Spleen (tissue), 11 donors: ENCODE results near the gene CCDC91. TPM values are rescaled to one million over a fixed set of nuclear protein-coding genes. Genes with fewer than 3 reads are reported as not detected.

Experiments used
- DNase-seq: peaks from one replicate; pipeline ENCODE4 v3.0.0-alpha.2; 2020
- H3K27ac ChIP-seq, 8 donors: fragments of 200-600 bp; sonication (generic) in 7 of 8; 1 replicate in 4 of 8; 2 replicates in 4 of 8; pipeline versions ENCODE4 v1.5.0 to v1.8.0; 2016 to 2021; ENCODE audit warnings: inconsistent platforms in 4 of 8, mild to moderate bottlenecking in 4 of 8, moderate library complexity in 1 of 8
- H3K27me3 ChIP-seq, 7 donors: fragments of 200-600 bp; sonication (generic) in 6 of 7; replicated peaks in 1 of 7; 1 replicate in 4 of 7; 2 replicates in 3 of 7; pipeline versions ENCODE4 v1.5.0 to v1.8.0; 2016 to 2021; ENCODE audit warnings: inconsistent platforms in 3 of 7, mild to moderate bottlenecking in 1 of 7
- H3K36me3 ChIP-seq, 6 donors: fragments of 200-600 bp; sonication (generic) in 5 of 6; 1 replicate in 4 of 6; 2 replicates in 2 of 6; pipeline versions ENCODE4 v1.5.0 to v1.8.0; 2016 to 2021; ENCODE audit warnings: inconsistent platforms in 2 of 6
- H3K4me1 ChIP-seq, 6 donors: fragments of 200-600 bp; sonication (generic) in 5 of 6; 1 replicate in 3 of 6; 2 replicates in 3 of 6; pipeline versions ENCODE4 v1.5.0 to v1.8.0; 2016 to 2021; ENCODE audit warnings: inconsistent platforms in 3 of 6
- H3K4me3 ChIP-seq, 8 donors: fragments of 200-600 bp; sonication (generic) in 7 of 8; 1 replicate in 4 of 8; 2 replicates in 4 of 8; pipeline versions ENCODE4 v1.5.0 to v1.8.0; 2016 to 2021; ENCODE audit warnings: inconsistent platforms in 4 of 8, mild to moderate bottlenecking in 4 of 8, moderate library complexity in 2 of 8
- H3K9me3 ChIP-seq, 8 donors: fragments of 200-600 bp; sonication (generic) in 7 of 8; 1 replicate in 4 of 8; 2 replicates in 4 of 8; pipeline versions ENCODE4 v1.5.0 to v1.8.0; 2016 to 2021; ENCODE audit warnings: inconsistent platforms in 4 of 8
- CTCF ChIP-seq, 11 experiments: fragments of 200-600 bp in 7 of 11; fragments of 450-650 bp in 4 of 11; sonication (generic) in 4 of 11; IDR thresholded peaks in 8 of 11; conservative IDR thresholded peaks in 3 of 11; 1 replicate in 7 of 11; 2 replicates in 4 of 11; pipeline versions ENCODE4 v1.4.0 to v1.8.0; 2016 to 2021; ENCODE audit warnings: antibody characterized with exemption in 11 of 11, inconsistent platforms in 4 of 11, mild to moderate bottlenecking in 1 of 11
- POLR2A ChIP-seq, 3 donors: fragments of 450-650 bp; IDR thresholded peaks; one replicate each; pipeline ENCODE4 v1.5.1; 2017; ENCODE audit warnings: antibody characterized with exemption in 3 of 3, mild to moderate bottlenecking in 1 of 3
- POLR2AphosphoS5 ChIP-seq, 3 donors: sonication (generic); formaldehyde crosslinking; IDR thresholded peaks; one replicate each; pipeline ENCODE4 v1.5.1; 2017; ENCODE audit warnings: antibody characterized with exemption in 3 of 3
- WGBS, 5 donors: extraction: QIAGEN DNeasy Blood & Tissue Kit in 3 of 5; methylation state at CpG; one replicate each; pipeline versions ENCODE4 v1.1.5 to v1.1.7; 2013 to 2018; 5-methylcytosine and 5-hydroxymethylcytosine counted together
- intact Hi-C: fragments of 100-400 bp; cut with DNase I; formaldehyde crosslinking; loops from one replicate; pipeline ENCODE4 v1.15.0; 2023; ENCODE audit warnings: low total_unique reads
- polyA plus RNA-seq, 3 donors: library from polyadenylated mRNA; stranded (reverse); fragments of 200-250 nt; gene quantifications; one replicate each; pipeline ENCODE4 v1.2.1, GENCODE V29; 2013
- total RNA-seq, 7 donors: library from RNA; depleted of rRNA in 3 of 7; stranded (reverse); fragments of >200 nt in 3 of 7; fragmentation: NEBNext Ultra II Directional in 4 of 7; extraction: Animal tissue kit (Norgen Biotek cat#: 25700) in 4 of 7; gene quantifications; one replicate each; pipeline versions ENCODE4 v1.1.0 to v1.2.1, GENCODE V29; 2016 to 2021
- donor health status: healthy with polysubstance abuse.
- donor health status: DM: no; HTN: no; CAD: no; lungs with moderate emphysema.
- donor health status: DM: no; HTN: no; CAD: no.
- donor health status: Bipolar disorder and iron deficiency.
- donor health status: healthy.
- donor health status: DM: no; HTN: no; CAD: no.
- donor health status: DM: yes; HTN: yes; CAD: no.

CCDC91 gene
- total and polyA plus RNA-seq, 10 donors: 12.8 to 65.9 (median 43.4) TPM

- no peak overlapping the region for H3K4me3 ChIP-seq
Observed at GRCh38 chr12:28513983-28514382, 323.7 kb downstream of the CCDC91 start.

GRCh38 chr12:28517101-28517500 is 326.8 kb downstream of the CCDC91 start:
- no peak overlapping the region for H3K4me3 ChIP-seq
- no peaks in the 10 kb centered on the region for H3K27me3 ChIP-seq
- no peak for DNase-seq
- 47 to 74% (median 62%) methylated on average over 1 of the region's 1 CpG for WGBS, 5 donors
- TF ChIP-seq POLR2AphosphoS5 (IDR thresholded peaks at IDR 0.05) (no peak), CTCF (IDR thresholded peaks at IDR 0.05 in 8 of 11, conservative IDR thresholded peaks at IDR 0.05 in 3 of 11) (no peak), POLR2A (IDR thresholded peaks at IDR 0.05) (no peak)
- intact Hi-C loops: no loop called here
- peaks cover 0 to 8% (median 0%) of the 10 kb centered on the region in 6 donors for H3K36me3 ChIP-seq
- H3K27ac ChIP-seq: no peak overlapping the region
- H3K9me3 ChIP-seq: peaks cover 0 to 54% (median 24%) of the 10 kb centered on the region in 8 donors
- H3K4me1 ChIP-seq: no peaks in the 10 kb centered on the region

More at GRCh38 chr12:28513983-28514382, 323.7 kb downstream of the CCDC91 start:
- intact Hi-C loops: no loop called here
- Histone ChIP-seq H3K9me3 (peaks cover 0 to 29% (median 12%) of the 10 kb centered on the region in 8 donors), H3K27me3 (no peaks in the 10 kb centered on the region), H3K27ac (no peak overlapping the region), H3K4me1 (no peaks in the 10 kb centered on the region), H3K36me3 (peaks cover 0 to 8% (median 0%) of the 10 kb centered on the region in 6 donors)
- no peak for TF ChIP-seq POLR2AphosphoS5 (IDR thresholded peaks at IDR 0.05)
- TF ChIP-seq POLR2A (IDR thresholded peaks at IDR 0.05): no peak
- TF ChIP-seq CTCF (IDR thresholded peaks at IDR 0.05 in 8 of 11, conservative IDR thresholded peaks at IDR 0.05 in 3 of 11): no peak
- 67 to 89% (median 78%) methylated on average over 1 of the region's 1 CpG for WGBS, 5 donors
- DNase-seq: no peak

GRCh38 chr12:28527631-28528249 is 337.5 kb downstream of the CCDC91 start:
- H3K9me3 ChIP-seq: peaks cover 0 to 41% (median 38%) of the 10 kb centered on the region in 8 donors
- peaks cover 0 to 4% (median 0%) of the 10 kb centered on the region in 6 donors for H3K36me3 ChIP-seq
- 91 to 100% (median 97%) methylated on average over 4 to 5 of the region's 5 CpGs for WGBS, 5 donors
- H3K27me3 ChIP-seq: no peaks in the 10 kb centered on the region
- H3K27ac ChIP-seq: no peak overlapping the region
- H3K4me1 ChIP-seq: no peaks in the 10 kb centered on the region
- intact Hi-C loops: no loop called here
- no peak for DNase-seq
- TF ChIP-seq POLR2A (IDR thresholded peaks at IDR 0.05): no peak
- no peak for TF ChIP-seq POLR2AphosphoS5 (IDR thresholded peaks at IDR 0.05)
- no peak for TF ChIP-seq CTCF (IDR thresholded peaks at IDR 0.05 in 8 of 11, conservative IDR thresholded peaks at IDR 0.05 in 3 of 11)
- H3K4me3 ChIP-seq: no peak overlapping the region

- H3K9me3 ChIP-seq: no peaks in the 10 kb centered on the region
- intact Hi-C loops: no loop called here
- no peak overlapping the region for H3K4me3 ChIP-seq
- TF ChIP-seq POLR2A (IDR thresholded peaks at IDR 0.05) (no peak), CTCF (IDR thresholded peaks at IDR 0.05 in 8 of 11, conservative IDR thresholded peaks at IDR 0.05 in 3 of 11) (no peak), POLR2AphosphoS5 (IDR thresholded peaks at IDR 0.05) (no peak)
- no peak overlapping the region for H3K27ac ChIP-seq
- H3K36me3 ChIP-seq: no peaks in the 10 kb centered on the region
- no peaks in the 10 kb centered on the region for H3K27me3 ChIP-seq
- H3K4me1 ChIP-seq: no peaks in the 10 kb centered on the region
- 79 to 94% (median 91%) methylated on average over 2 of the region's 2 CpGs for WGBS, 5 donors
- no peak for DNase-seq
Observed at GRCh38 chr12:28535216-28535615, 345.0 kb downstream of the CCDC91 start.
